ENCODE measurements around the gene FGFRL1.
A peak's percentile ranks its signal among the peaks of the same experiment; 100 is the strongest.

Gene FGFRL1

GRCh38 chr4:1009542-1010394 lies 1.7 kb upstream of the FGFRL1 start:
- peak; percentile 63 for DNase-seq

GRCh38 chr4:1010395-1011021 lies 918 bp upstream of the FGFRL1 start:
- DNase-seq: peak; percentile 43

GRCh38 chr4:1011666-1012033 lies 224 bp downstream of the FGFRL1 start:
- no peak for DNase-seq

- peak; percentile 24 for DNase-seq
Measured at GRCh38 chr4:1012034-1012739, 761 bp downstream of the FGFRL1 start.

GRCh38 chr4:1013225-1014073 lies 2.0 kb downstream of the FGFRL1 start:
- DNase-seq: no peak

GRCh38 chr4:1014291-1015167 lies 3.1 kb downstream of the FGFRL1 start:
- DNase-seq: no peak

- no peak for DNase-seq
Measured at GRCh38 chr4:1015179-1015578, 3.8 kb downstream of the FGFRL1 start.

- no peak for DNase-seq
Measured at GRCh38 chr4:1015746-1016145, 4.3 kb downstream of the FGFRL1 start.

- DNase-seq: no peak
Measured at GRCh38 chr4:1017211-1017610, 5.8 kb downstream of the FGFRL1 start.

- DNase-seq: no peak
Measured at GRCh38 chr4:1017706-1018105, 6.3 kb downstream of the FGFRL1 start.

GRCh38 chr4:1018147-1019020 lies 7.0 kb downstream of the FGFRL1 start:
- no peak for DNase-seq

GRCh38 chr4:1019320-1019719 lies 7.9 kb downstream of the FGFRL1 start:
- no peak for DNase-seq

- no peak for DNase-seq
Measured at GRCh38 chr4:1019729-1020470, 8.5 kb downstream of the FGFRL1 start.

GRCh38 chr4:1021386-1022050 lies 10.1 kb downstream of the FGFRL1 start:
- no peak for DNase-seq

- DNase-seq: no peak
Measured at GRCh38 chr4:1022051-1022738, 10.8 kb downstream of the FGFRL1 start.

GRCh38 chr4:1022739-1023066 lies 11.3 kb downstream of the FGFRL1 start:
- no peak for DNase-seq

GRCh38 chr4:1023075-1023640 lies 11.7 kb downstream of the FGFRL1 start:
- no peak for DNase-seq

GRCh38 chr4:1023895-1024740 lies 12.7 kb downstream of the FGFRL1 start:
- DNase-seq: no peak

Data from effector CD8-positive, alpha-beta T cell (primary cell).